PC-3 (cell line): Measurements from ENCODE around the gene B3GNT2. TPM values are rescaled to one million over a fixed set of nuclear protein-coding genes. Genes with fewer than 3 reads are reported as not detected.

Experiments
- ATAC-seq: fragments of 200-7000 bp; cut with Tn5 transposase; 2 replicates; pipeline ENCODE4 v1.9.1; 2020; ENCODE audit warnings: mild to moderate bottlenecking, moderate library complexity
- BruUV-seq: library from RNA; stranded (reverse); fragments of 400-500 nt; replicated peaks from 2 replicates; lab custom pipeline; 2021; lab: Mats Ljungman, UMichigan
- CTCF ChIA-PET: fragments of 300-600 bp; sonication (Branson Sonifier 250); formaldehyde crosslinking; loops from one replicate; lab custom pipeline; 2022; ENCODE audit warnings: antibody characterized with exemption; lab: Charles Lee
- POLR2A ChIA-PET: fragments of 300-600 bp; sonication (Branson Sonifier 250); formaldehyde crosslinking; loops from one replicate; lab custom pipeline; 2022; ENCODE audit warnings: antibody characterized with exemption; ENCODE audit not compliant: unreplicated experiment; lab: Charles Lee
- DNase-seq: peaks from one replicate; pipeline ENCODE4 v3.0.0-alpha.2; 2015
- H2AFZ ChIP-seq: fragments of 300-600 bp; sonication (generic); 2 replicates; pipeline ENCODE4 v1.6.0; 2016; ENCODE audit warnings: antibody characterized with exemption, low read length
- H3F3A ChIP-seq: fragments of 300-600 bp; sonication (generic); one replicate; pipeline ENCODE4 v1.6.0; 2017; ENCODE audit warnings: antibody characterized with exemption, low read length, control low read depth, mild to moderate bottlenecking; ENCODE audit not compliant: unreplicated experiment
- H3K27ac ChIP-seq: fragments of 300-600 bp; sonication (generic); 2 replicates; pipeline ENCODE4 v1.5.1; 2016; ENCODE audit warnings: mild to moderate bottlenecking, low read length
- H3K27me3 ChIP-seq: fragments of 300-600 bp; sonication (generic); 2 replicates; pipeline ENCODE4 v1.6.1; 2016; ENCODE audit warnings: low read length, mixed read lengths
- H3K36me3 ChIP-seq: fragments of 300-600 bp; sonication (generic); 2 replicates; pipeline ENCODE4 v1.6.1; 2016; ENCODE audit warnings: low read depth, mixed run types, low read length, mixed read lengths
- H3K4me1 ChIP-seq: fragments of 300-600 bp; sonication (generic); 2 replicates; pipeline ENCODE4 v1.5.1; 2016; ENCODE audit warnings: low read length; ENCODE audit not compliant: insufficient read depth
- H3K4me2 ChIP-seq: fragments of 300-600 bp; sonication (generic); 2 replicates; pipeline ENCODE4 v1.6.0; 2016; ENCODE audit warnings: low read length
- H3K4me3 ChIP-seq: fragments of 300-600 bp; sonication (generic); 2 replicates; pipeline ENCODE4 v1.5.1; 2016; ENCODE audit warnings: mild to moderate bottlenecking, low read length, mixed read lengths
- H3K79me2 ChIP-seq: fragments of 300-600 bp; sonication (generic); 2 replicates; pipeline ENCODE4 v1.6.1; 2017; ENCODE audit warnings: low read length, mixed read lengths
- H3K9ac ChIP-seq: fragments of 300-600 bp; sonication (generic); 2 replicates; pipeline ENCODE4 v1.6.0; 2016; ENCODE audit warnings: mild to moderate bottlenecking, low read length
- H3K9me2 ChIP-seq: fragments of 300-600 bp; sonication (generic); replicated peaks from 2 replicates; pipeline ENCODE4 v1.6.1; 2016; ENCODE audit warnings: mixed run types, low read length, mixed read lengths
- H3K9me3 ChIP-seq: fragments of 300-600 bp; sonication (generic); 2 replicates; pipeline ENCODE4 v1.6.1; 2016; ENCODE audit warnings: low read length, mixed read lengths
- H4K20me1 ChIP-seq: fragments of 300-600 bp; sonication (generic); 2 replicates; pipeline ENCODE4 v1.6.1; 2016; ENCODE audit warnings: low read length, mixed read lengths
- EZH2 ChIP-seq: fragments of 300-600 bp; sonication (generic); IDR thresholded peaks from one replicate; pipeline ENCODE4 v1.6.1; 2017; ENCODE audit warnings: antibody characterized with exemption, mild to moderate bottlenecking, low read length; ENCODE audit not compliant: unreplicated experiment
- EZH2phosphoT487 ChIP-seq: fragments of 300-600 bp; sonication (generic); IDR thresholded peaks from 2 replicates; pipeline ENCODE4 v1.6.1; 2018; ENCODE audit warnings: mild to moderate bottlenecking, antibody characterized with exemption, low read length, borderline replicate concordance
- intact Hi-C: fragments of 100-400 bp; cut with micrococcal nuclease; formaldehyde crosslinking; loops from 2 replicates; pipeline ENCODE4 v1.9.0; 2023
- total RNA-seq: library from RNA; depleted of rRNA; stranded (reverse); fragments of >200 nt; gene quantifications from 2 replicates; pipeline ENCODE4 v1.2.3, GENCODE V29; 2014
- TF ChIP-seq, protein P1 (sequence below): fragments of 300-600 bp; sonication (generic); conservative IDR thresholded peaks from 2 replicates; pipeline ENCODE4 v1.5.1; 2017; ENCODE audit warnings: antibody characterized with exemption, low read depth, mild to moderate bottlenecking, low read length

B3GNT2 gene
- total RNA-seq, 1 experiment from 2014 or later = 18.0 TPM

DNA sequence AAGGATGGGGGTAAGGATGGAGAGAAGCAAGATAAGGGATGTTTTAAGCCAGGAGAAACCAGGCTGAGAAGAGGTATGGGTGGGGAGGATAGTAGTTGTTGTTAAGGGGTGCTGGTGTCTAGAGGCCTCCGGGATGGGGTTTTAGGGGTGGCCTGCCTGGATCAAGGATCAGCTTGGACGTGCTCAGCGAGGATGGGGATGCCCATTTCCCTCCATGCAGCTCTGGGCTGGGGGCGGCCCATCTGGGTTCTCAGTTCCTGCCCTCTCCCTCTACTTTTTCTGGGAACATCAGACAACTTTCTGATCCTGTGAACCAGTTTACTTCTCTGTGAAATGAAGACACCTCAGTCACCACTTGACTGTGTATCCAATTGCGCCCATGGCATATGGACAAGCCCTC, 10.1 kb downstream of the B3GNT2 start:
- no peaks in the 10 kb centered on the region for H3K9me3 ChIP-seq
- ChIA-PET CTCF (no interaction called here), POLR2A (no interaction called here)
- TF ChIP-seq EZH2phosphoT487 (no peak), EZH2 (no peak)
- TF ChIP-seq, protein P1, sequence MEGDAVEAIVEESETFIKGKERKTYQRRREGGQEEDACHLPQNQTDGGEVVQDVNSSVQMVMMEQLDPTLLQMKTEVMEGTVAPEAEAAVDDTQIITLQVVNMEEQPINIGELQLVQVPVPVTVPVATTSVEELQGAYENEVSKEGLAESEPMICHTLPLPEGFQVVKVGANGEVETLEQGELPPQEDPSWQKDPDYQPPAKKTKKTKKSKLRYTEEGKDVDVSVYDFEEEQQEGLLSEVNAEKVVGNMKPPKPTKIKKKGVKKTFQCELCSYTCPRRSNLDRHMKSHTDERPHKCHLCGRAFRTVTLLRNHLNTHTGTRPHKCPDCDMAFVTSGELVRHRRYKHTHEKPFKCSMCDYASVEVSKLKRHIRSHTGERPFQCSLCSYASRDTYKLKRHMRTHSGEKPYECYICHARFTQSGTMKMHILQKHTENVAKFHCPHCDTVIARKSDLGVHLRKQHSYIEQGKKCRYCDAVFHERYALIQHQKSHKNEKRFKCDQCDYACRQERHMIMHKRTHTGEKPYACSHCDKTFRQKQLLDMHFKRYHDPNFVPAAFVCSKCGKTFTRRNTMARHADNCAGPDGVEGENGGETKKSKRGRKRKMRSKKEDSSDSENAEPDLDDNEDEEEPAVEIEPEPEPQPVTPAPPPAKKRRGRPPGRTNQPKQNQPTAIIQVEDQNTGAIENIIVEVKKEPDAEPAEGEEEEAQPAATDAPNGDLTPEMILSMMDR = no peak
- DNase-seq = no peak
- H4K20me1 ChIP-seq = peaks cover 9% of the 10 kb centered on the region; the same call in 1 of the 2 replicates
- H3K27ac ChIP-seq = no peak overlapping the region
- H3F3A ChIP-seq = no peaks in the 10 kb centered on the region
- H3K9me2 ChIP-seq = no peaks in the 10 kb centered on the region
- no TSS peak for BruUV-seq
- intact Hi-C loops = no loop called here
- no peak overlapping the region for H3K4me3 ChIP-seq
- no peak overlapping the region for H3K9ac ChIP-seq
- H3K79me2 ChIP-seq = peaks cover 98% of the 10 kb centered on the region
- ATAC-seq = no peak
- H3K36me3 ChIP-seq = no peaks in the 10 kb centered on the region
- H3K27me3 ChIP-seq = no peaks in the 10 kb centered on the region
- no peaks in the 10 kb centered on the region for H3K4me1 ChIP-seq
- no peak overlapping the region for H2AFZ ChIP-seq
- H3K4me2 ChIP-seq = no peak overlapping the region

DNA sequence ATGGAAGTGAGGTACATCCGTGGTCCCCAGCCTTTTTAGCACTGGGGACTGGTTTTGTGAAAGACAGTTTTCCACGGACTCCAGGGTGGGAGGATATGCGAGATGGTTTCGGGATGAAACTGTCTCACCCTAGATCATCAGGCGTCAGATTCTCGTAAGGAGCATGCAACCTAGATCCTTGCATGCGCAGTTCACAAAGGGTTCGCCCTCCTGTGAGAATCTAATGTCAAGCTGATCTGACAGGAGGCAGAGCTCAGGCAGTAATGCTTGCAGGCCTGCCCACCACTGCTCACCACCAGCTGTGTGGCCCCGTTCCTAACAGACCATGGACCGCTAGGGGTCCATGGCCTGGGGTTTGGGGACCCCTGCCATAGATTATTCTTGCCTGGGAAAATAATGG, 11.6 kb downstream of the B3GNT2 start:
- 0 out of 2 replicates have a peak, but pooled peaks cover 3% of the 10 kb centered on the region for H3K9me3 ChIP-seq
- H3K79me2 ChIP-seq = peaks cover 96% of the 10 kb centered on the region
- H3K36me3 ChIP-seq = 0 out of 2 replicates have a peak, but pooled peaks cover 7% of the 10 kb centered on the region
- H4K20me1 ChIP-seq = no peaks in the 10 kb centered on the region
- no peak for TF ChIP-seq EZH2phosphoT487
- TF ChIP-seq EZH2 = no peak
- TF ChIP-seq, protein P1 = no peak
- H3K9ac ChIP-seq = no peak overlapping the region
- ChIA-PET POLR2A (no interaction called here), CTCF (no interaction called here)
- no peak for DNase-seq
- no TSS peak for BruUV-seq
- H3K4me2 ChIP-seq = no peak overlapping the region
- no peaks in the 10 kb centered on the region for H3K27me3 ChIP-seq
- no peak overlapping the region for H3K27ac ChIP-seq
- H3K4me3 ChIP-seq = no peak overlapping the region
- no peaks in the 10 kb centered on the region for H3K4me1 ChIP-seq
- H2AFZ ChIP-seq = no peak overlapping the region
- intact Hi-C loops = no loop called here
- H3K9me2 ChIP-seq = no peaks in the 10 kb centered on the region
- no peak for ATAC-seq
- no peaks in the 10 kb centered on the region for H3F3A ChIP-seq

GRCh38 chr2:62208074-62208757, 12.3 kb downstream of the B3GNT2 start:
- H3K9me3 ChIP-seq = 0 out of 2 replicates have a peak, but pooled peaks cover 3% of the 10 kb centered on the region
- intact Hi-C loops = no loop called here
- no TSS peak for BruUV-seq
- DNase-seq (no peak), ATAC-seq (no peak)
- POLR2A ChIA-PET = no interaction called here
- no peaks in the 10 kb centered on the region for H4K20me1 ChIP-seq
- H3K27me3 ChIP-seq = no peaks in the 10 kb centered on the region
- CTCF ChIA-PET = no interaction called here
- H3K36me3 ChIP-seq = 0 out of 2 replicates have a peak, but pooled peaks cover 7% of the 10 kb centered on the region
- TF ChIP-seq, protein P1 = no peak
- no peak for TF ChIP-seq EZH2
- no peak for TF ChIP-seq EZH2phosphoT487
- no peak overlapping the region for H2AFZ ChIP-seq
- no peaks in the 10 kb centered on the region for H3F3A ChIP-seq
- no peak overlapping the region for H3K27ac ChIP-seq
- H3K4me3 ChIP-seq = no peak overlapping the region
- H3K79me2 ChIP-seq = peaks cover 88% of the 10 kb centered on the region
- H3K4me2 ChIP-seq = no peak overlapping the region
- H3K9me2 ChIP-seq = no peaks in the 10 kb centered on the region
- H3K9ac ChIP-seq = no peak overlapping the region
- H3K4me1 ChIP-seq = no peaks in the 10 kb centered on the region
